Right ventricle myocardium inferior (tissue), 1 donor: ENCODE results near the gene DNASE1L3. TPM values are rescaled to one million over a fixed set of nuclear protein-coding genes. Genes with fewer than 3 reads are reported as not detected.

Experiments
- ATAC-seq: fragments of 200-7000 bp; cut with Tn5 transposase; one replicate; pipeline ENCODE4 v1.9.1; 2020; ENCODE audit warnings: mild to moderate bottlenecking, moderate library complexity
- DNase-seq: peaks from one replicate; pipeline ENCODE4 v3.0.0; 2021; ENCODE audit errors: missing footprints
- intact Hi-C: fragments of 100-400 bp; cut with DNase I; formaldehyde crosslinking; loops from one replicate; pipeline ENCODE4 v1.11.0; 2022
- total RNA-seq: library from RNA; stranded (reverse); fragmentation: NEBNext Ultra II Directional; extraction: Animal tissue kit (Norgen Biotek cat#: 25700); gene quantifications from one replicate; pipeline ENCODE4 v1.2.1, GENCODE V29; 2021
- donor health status: DM: no; HTN: yes; CAD: no; lungs with severe emphysema.

DNASE1L3 gene
- total RNA-seq, 1 donor from 2014 or later: 2.1 TPM

DNA sequence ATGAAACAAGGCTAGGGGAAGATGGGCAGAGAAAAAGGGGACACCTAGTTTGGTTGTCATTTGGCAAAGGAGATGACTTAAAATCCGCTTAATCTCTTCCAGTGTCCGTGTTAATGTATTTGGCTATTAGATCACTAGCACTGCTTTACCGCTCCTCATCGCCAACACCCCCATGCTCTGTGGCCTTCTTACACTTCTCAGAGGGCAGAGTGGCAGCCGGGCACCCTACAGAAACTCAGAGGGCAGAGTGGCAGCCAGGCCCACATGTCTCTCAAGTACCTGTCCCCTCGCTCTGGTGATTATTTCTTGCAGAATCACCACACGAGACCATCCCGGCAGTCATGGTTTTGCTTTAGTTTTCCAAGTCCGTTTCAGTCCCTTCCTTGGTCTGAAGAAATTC lies 39.6 kb downstream of the DNASE1L3 start:
- intact Hi-C loops: no loop called here
- no peak for DNase-seq
- ATAC-seq: no peak

DNA sequence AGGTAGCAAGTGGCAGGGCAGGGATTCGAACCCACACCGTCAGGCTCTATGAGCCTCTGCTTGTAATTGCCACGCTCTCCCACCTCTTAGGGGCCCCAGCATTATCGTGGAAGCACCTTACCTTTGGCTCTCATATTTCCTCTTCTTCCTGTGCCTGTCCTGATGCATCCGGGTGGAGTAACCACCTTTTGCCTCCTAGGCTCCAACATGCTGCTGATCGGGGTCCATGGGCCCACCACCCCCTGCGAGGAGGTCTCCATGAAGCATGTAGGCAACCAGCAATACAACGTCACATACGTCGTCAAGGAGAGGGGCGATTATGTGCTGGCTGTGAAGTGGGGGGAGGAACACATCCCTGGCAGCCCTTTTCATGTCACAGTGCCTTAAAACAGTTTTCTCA lies 40.4 kb downstream of the DNASE1L3 start:
- intact Hi-C loops: no loop called here
- ATAC-seq: no peak
- DNase-seq: no peak

DNA sequence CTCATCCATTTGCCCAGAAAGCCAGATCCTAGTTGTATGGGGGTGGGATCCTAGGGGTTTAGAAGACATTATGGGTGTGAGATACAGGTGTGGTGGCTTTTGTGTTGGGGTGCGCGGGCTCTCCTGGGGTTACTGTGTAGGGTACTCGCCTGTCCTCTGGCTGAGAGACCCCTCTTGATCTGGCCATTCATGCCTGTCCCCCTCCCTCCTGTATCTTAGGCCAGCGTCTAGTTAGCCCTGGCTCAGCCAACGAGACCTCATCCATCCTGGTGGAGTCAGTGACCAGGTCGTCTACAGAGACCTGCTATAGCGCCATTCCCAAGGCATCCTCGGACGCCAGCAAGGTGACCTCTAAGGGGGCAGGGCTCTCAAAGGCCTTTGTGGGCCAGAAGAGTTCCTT lies 41.4 kb downstream of the DNASE1L3 start:
- no peak for ATAC-seq
- intact Hi-C loops: loop anchor here (5.0 kb wide), 1 partner anchor 217 kb away; no protein-coding TSS in a partner anchor
- no peak for DNase-seq

DNA sequence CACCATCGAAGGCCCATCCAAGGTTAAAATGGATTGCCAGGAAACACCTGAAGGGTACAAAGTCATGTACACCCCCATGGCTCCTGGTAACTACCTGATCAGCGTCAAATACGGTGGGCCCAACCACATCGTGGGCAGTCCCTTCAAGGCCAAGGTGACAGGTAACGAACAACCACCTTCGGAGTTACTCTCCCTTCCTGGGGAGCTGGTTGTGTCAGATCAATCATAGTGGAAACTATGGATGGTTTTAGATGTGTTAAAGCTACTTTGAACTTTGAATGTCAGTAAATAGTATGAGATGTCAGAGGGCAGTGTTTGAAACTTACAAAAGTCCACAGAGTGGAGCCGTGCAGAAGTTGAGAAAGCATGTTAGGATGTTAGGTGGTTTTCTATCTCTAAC lies 42.3 kb downstream of the DNASE1L3 start:
- intact Hi-C loops: loop anchor here (5.0 kb wide), 1 partner anchor 216 kb away; no protein-coding TSS in a partner anchor
- DNase-seq (no peak), ATAC-seq (no peak)

DNA sequence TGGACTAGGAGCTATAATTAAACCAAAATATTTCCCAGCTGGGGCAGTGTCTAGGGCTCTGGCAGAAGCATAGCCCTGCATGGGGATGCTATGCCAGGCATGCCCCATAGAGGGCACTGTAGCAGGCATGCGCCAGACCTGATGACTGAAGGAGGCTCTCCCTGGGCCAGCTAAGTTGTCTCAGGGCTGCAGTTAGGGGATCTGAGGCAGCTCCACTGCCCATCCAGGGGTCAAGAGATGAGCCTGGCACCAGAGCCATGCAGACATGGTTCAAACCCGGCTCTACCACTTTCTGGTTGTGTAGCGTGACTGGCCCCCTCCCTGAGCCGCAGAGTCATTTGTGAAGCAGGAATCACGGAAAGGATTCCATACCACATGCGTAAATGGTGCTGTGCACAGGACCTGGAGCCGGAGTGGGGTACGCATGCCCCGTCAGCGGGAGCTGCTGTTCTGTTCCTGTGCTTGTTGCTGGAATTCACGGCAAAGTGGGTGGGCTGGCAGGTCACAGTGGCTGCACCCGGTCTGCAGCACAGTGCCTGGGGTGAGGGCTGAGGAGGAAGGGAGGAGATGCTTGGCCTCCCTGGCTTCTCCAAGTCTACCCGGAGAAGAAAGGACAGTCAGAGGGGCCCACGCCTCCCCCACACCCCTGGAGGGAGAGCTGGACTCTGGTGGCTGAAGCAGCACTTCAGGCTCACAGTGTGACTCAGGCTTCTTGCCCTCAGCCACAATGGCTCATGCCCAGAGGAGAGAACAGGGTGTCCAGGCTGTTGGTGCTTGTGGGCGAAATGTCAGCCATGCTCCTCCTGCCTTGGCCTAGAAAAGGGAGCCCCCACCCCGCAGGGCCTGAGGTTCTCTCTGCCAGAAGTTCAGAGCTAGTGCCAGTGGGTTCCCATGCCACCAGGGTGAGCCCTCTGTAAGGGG lies 43.1 kb downstream of the DNASE1L3 start:
- intact Hi-C loops: loop anchor here (5.0 kb wide), 1 partner anchor 215 kb away; no protein-coding TSS in a partner anchor
- DNase-seq (peak; percentile 79), ATAC-seq (peak; percentile 77)

DNA sequence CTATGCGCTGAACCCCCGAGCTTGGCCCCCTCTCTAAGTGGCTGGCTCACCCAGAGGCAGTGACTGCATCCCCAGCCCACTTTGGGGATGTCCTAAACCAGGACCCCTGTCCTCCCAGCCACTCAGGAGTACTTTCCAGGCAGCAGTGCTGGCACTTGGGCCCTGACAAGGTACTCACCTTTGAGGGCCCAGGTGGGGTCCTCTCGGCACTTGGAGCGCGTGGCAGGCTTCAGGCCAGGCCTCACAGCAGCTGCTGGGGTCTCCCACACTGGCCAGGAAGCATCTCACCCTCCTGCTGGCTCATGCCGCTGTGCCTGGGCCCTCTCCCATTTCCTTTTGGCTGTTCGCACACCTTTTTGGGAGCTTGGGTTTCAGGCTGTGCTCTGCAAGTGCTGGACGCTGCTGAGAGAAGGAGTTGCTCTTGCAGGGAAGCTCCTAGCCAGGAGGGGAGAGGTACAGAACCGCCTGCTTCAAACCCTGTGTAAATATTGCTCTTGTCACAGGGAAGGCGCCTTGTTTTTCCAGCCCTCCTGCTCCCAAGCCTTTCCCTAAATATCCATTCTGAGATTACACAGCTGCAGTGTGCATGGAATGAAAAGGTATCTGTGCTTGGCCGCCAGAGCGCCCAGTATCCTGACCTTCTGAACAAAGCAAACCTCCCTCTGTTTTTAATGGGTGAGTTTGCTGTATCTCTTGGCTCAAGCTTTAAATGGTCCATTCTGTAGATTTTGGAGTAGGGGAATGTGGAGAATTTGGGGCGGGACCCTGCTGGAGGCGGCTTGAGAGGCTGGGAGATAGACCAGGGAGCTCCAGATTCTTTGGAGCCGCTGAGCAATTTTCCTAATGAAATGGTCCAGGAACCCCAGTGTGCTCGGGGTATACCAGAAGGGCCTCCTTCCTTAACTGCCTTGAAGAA lies 45.6 kb downstream of the DNASE1L3 start:
- intact Hi-C loops: loop anchor here (5.0 kb wide), 1 partner anchor 213 kb away; no protein-coding TSS in a partner anchor
- DNase-seq (no peak), ATAC-seq (no peak)

DNA sequence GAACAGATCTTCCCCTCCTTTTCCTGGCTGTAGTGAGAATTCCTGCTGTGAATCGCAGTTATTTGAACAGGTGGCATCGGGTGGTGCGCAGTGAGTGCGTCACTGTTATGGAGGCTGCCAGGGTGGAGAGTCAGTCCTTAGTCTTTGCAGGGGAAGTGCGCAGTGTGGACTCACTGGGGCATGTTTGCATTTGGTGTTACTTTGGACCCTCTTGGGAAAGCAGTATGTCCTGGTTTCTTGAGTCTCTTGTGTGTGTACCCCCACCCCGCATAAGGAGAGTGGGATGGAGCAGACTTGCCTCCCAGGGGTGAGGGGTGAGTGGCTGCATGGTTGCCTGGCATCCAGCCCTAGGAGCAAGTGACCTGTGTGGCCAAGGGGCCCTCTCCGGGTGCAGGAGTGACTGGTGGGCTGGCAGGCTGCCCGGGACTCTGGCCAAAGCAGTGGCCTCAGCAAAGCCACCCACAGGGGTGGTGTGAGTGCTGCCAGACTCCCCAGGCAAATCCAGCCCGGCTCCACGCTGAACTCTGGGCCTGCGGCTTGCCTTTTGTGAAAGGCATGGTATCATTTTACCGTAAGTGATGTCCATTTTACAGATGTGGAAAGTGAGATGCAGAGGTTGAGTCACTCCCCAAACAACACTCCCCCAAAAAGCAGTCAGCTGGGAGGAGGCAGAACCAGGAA lies 46.4 kb downstream of the DNASE1L3 start:
- DNase-seq (peak; percentile 87), ATAC-seq (peak; percentile 63)
- intact Hi-C loops: no loop called here

DNA sequence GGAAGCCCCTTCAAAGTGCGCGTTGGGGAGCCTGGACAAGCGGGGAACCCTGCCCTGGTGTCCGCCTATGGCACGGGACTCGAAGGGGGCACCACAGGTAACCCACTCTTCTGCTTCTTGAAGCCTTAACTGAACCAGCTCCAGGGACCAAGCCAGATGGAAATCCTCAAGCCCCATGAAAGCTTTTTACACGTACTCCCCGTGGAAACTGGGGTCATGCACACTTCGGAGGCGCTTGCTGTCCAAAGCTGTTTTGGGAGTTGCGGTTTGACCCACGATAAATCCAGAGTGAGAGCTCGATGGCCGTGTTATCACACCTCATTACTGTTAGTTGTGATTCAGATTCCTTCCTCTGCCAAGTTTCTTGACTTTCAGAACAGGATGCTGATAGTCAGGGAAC lies 47.5 kb downstream of the DNASE1L3 start:
- intact Hi-C loops: loop anchor here (1.0 kb wide), 1 partner anchor 44 kb away; no protein-coding TSS in a partner anchor
- DNase-seq (no peak), ATAC-seq (no peak)

DNA sequence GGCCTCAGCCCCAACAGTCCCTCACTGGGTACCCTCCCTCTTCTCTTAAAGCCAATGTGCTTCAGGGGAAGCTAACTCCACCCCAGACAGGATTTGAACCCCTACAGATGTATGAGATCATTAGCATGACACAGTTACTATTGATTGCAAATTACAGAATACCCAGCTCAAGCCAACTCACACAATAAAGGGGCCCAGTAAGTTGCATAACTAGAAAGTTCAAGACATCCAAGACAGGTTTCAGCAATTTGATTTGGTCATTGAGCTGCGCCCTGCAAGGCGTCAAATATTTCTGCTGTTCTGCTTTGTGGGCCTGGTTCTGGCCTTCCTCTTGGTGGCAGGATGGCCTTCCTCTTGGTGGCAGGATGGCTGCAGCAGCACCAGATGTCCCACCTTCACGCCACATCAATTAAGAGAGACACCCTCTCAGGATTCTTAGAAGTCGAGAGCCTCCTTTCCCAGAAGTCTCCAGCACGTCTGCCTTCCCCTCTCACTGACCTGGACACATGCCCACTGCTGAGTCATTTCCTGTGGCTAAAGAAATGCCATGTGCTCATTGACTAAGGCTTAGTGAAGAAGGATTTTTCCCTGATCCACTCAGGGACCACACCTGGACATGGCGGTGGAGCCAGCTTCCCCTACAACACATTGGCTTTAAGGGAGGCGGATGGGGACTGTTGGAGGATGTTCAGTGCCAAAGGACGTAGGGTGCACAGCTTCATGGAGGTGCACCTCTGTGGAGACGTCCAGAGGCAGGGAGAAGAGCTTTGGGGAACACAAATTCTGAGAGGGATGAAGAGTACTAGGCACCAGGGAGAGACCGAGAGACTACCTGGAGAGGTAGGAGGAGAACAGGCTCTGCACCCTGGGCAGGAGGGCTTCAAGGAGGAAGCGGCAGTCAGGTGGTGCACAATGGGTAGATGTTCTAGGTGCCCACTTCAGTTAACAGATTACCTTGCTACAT lies 49.1 kb downstream of the DNASE1L3 start:
- intact Hi-C loops: no loop called here
- DNase-seq: peak; percentile 77
- no peak for ATAC-seq

DNA sequence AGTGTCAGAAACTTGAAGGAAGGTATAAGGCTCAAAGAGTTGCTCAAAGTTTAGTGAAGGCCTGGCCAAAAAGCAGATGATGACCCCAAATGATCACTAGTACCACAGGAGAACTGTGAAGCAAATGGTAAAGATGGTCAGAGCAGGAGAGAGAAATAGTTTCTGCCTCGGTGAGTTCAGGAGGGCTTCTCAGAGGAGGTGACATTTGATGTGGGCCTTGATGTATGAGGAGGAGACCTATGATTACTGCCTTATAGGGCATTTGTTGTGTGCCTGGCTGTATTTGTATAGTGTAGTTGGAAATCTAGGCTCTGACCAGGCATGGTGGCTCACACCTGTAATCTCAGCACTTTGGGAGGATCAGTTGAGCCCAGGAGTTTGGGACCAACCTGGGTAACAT lies 50.4 kb downstream of the DNASE1L3 start:
- DNase-seq (no peak), ATAC-seq (no peak)
- intact Hi-C loops: no loop called here

DNA sequence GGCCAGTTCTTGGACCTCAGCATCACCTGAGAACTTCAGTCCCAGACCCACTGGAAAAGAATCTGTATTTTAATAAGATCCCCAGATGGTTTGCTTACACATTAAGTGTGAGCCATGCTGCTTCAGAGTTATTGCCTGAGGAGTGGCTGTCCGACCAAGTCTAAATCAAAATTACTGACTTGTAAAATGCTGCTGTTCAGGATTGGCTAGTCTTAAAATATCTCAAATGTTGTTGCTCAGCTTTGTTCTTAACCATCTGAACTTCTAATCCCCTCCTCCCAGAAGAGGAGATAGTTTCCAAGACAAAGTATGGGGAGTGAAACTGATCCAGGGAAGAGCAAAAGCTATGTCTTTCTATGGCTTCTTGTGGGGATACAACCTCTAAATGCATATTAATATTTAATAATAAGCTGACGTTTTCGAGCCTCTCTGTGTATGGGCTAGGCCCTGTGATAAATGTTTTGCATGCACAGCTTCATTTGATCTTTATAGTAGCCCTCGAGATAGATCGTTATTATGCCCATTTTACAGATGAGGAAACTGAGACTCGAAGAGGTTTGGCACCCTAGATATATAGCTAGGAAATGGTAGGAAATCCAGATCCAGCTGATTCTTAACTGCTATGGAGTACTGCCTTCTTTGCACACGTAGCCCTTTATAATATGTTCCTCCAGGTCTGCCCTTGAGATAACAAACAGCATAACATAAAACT lies 52.2 kb downstream of the DNASE1L3 start:
- ATAC-seq (no peak), DNase-seq (no peak)
- intact Hi-C loops: no loop called here

DNA sequence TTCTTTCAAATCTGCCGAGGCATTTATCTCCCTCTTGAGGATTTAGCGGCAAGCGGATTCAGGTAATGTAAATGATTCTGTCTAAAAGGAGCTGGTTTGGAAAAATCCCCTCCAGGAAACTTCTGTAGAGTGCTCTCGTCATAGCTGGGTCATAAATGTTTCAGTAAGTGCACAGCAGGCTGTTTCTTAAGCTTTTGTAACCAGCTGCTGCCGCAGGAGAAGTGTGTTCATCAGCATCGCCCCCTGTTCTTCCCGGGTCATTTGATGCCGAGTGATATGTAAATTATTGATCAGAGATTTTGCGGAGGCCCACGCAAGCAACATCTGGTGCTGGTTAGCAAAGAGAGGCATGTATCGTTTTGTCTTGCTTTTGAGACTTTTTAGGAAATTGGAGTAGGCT lies 53.1 kb downstream of the DNASE1L3 start:
- DNase-seq (no peak), ATAC-seq (no peak)
- intact Hi-C loops: no loop called here

DNA sequence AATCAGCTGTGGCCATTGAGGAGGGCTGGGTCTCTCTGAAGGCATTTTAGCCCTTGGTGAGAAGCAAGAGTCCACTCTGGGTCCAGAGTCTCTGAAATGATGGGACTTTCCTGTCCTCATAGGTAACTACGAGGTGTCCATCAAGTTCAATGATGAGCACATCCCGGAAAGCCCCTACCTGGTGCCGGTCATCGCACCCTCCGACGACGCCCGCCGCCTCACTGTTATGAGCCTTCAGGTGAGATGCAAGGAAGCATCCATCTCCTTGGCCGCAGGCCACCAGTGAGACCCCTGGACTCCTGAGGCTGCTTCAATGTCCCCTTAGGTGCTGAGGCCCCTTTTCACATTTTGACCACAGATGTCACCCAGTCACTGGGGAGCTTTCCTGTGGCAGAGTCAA lies 54.9 kb downstream of the DNASE1L3 start:
- ATAC-seq: no peak
- intact Hi-C loops: no loop called here
- DNase-seq: no peak

DNA sequence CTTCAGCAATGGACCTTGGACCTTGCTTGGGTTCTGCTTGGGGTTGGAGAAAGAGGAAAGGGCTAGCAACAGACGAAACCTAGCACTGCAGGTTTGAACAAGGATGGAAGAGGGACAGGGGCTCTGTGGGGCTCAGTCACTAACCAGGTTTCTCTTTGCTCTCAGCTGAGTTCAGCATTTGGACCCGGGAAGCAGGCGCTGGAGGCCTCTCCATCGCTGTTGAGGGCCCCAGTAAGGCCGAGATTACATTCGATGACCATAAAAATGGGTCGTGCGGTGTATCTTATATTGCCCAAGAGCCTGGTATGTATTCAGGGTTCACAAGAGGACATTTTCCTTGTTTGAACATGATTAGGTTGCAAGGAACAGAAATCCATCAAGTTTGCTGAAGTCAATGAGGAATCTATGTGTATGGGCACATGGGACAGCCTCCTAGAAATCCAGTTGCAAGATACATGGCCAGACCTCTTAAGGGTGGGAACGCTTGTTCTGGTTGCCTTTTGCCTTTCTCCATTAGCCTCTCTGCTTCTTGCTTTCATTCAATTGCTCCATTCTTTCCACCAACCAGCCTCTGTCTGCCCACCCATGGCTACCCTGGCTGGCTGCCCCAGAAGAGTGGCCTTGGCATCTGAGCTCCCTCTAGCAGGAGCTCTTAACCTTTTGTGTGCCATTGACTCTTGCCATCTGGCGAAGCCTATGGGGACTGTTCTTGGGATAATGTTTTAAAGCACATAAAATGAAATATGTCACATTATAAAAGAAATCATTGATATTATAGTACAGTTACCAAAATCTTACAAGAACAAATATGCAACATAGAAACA lies 55.9 kb downstream of the DNASE1L3 start:
- intact Hi-C loops: no loop called here
- DNase-seq (no peak), ATAC-seq (no peak)

DNA sequence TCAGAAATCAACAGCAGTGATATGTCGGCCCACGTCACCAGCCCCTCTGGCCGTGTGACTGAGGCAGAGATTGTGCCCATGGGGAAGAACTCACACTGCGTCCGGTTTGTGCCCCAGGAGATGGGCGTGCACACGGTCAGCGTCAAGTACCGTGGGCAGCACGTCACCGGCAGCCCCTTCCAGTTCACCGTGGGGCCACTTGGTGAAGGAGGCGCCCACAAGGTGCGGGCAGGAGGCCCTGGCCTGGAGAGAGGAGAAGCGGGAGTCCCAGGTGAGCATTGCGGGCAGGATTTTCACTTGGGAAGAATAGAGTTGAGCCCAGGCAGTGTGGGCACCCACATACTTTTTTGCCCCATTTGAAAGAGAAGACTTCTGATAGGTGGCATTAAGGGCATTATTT lies 57.4 kb downstream of the DNASE1L3 start:
- intact Hi-C loops: no loop called here
- ATAC-seq (no peak), DNase-seq (no peak)

DNA sequence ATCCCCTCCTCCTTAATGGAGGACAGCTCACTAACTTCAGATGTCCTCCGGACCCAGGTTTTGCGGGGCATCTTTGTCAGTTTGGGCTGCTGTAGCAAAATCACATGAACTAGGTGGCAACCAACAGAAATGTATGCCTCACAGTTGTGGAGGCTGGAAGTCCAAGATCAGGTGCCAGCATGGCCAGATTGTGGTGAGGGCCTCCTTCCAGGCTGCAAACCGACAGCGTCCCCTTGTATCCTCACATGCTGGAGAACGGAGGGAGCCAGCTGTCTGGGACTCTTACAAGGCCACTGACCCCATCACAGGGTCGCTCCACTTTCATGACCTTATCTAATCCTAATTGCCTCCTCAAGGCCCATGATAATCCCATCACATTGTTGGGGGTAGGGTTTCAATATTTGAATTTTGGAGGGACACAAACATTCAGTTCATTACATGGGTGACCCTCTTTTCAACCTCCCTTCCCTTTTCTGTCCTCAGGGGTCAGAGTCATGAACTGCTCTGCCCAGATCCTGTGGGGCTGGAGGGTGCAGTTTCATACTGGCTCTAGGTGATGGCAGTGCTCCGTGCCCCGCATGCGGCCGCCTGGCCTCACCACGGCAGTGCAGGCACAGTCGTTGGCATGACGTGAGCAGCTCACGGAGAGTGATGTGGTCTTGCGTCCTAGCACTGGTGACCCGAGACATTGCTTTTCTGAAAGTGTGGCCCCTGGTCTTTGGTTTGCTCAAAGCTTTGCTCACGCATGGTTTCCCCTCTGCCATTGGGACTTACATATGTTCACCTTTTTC lies 58.4 kb downstream of the DNASE1L3 start:
- intact Hi-C loops: no loop called here
- DNase-seq (no peak), ATAC-seq (no peak)
